HepG2 (cell line): Measurements from ENCODE around the gene FOXD4L6.
"Not testable (repeated sequence)": the region's sequence is repeated elsewhere in the genome, so short reads cannot be mapped to it uniquely, and the experiment has no call there.

ENCODE experiments used
- ATF3 ChIP-seq: sonication (generic); formaldehyde crosslinking; IDR thresholded peaks from 2 replicates; pipeline ENCODE4 v1.4.0; 2020; ENCODE audit warnings: missing genetic modification reagents
- CEBPB ChIP-seq: IDR thresholded peaks from 2 replicates; pipeline ENCODE4 v1.6.1; 2011; ENCODE audit warnings: low read depth, low read length, improper control_type of control experiment, borderline replicate concordance
- CTCF ChIP-seq: sonication (generic); formaldehyde crosslinking; IDR thresholded peaks from 2 replicates; pipeline ENCODE4 v1.5.0; 2020; ENCODE audit warnings: mild to moderate bottlenecking, missing genetic modification reagents, moderate library complexity
- FOXM1 ChIP-seq: sonication (generic); formaldehyde crosslinking; IDR thresholded peaks from 2 replicates; pipeline ENCODE4 v1.5.0; 2020; ENCODE audit warnings: missing genetic modification reagents
- MZF1 ChIP-seq: sonication (generic); formaldehyde crosslinking; IDR thresholded peaks from 2 replicates; pipeline ENCODE4 v1.8.1; 2023; ENCODE audit warnings: mild to moderate bottlenecking, missing genetic modification reagents, borderline replicate concordance
- PBX2 ChIP-seq: IDR thresholded peaks from 2 replicates; pipeline ENCODE4 v1.6.1; 2016; ENCODE audit warnings: control low read depth
- PRDM4 ChIP-seq: sonication (generic); formaldehyde crosslinking; IDR thresholded peaks from 2 replicates; pipeline ENCODE4 v1.9.0; 2021; ENCODE audit warnings: missing genetic modification reagents, borderline replicate concordance
- RBFOX2 ChIP-seq: fragments of 200-400 bp; formaldehyde crosslinking; IDR thresholded peaks from 2 replicates; pipeline ENCODE4 v1.6.1; 2017; ENCODE audit warnings: low read depth, mild to moderate bottlenecking, low read length
- TBL1XR1 ChIP-seq: fragments of 150-350 bp; IDR thresholded peaks from 2 replicates; pipeline ENCODE4 v1.6.1; 2014; ENCODE audit warnings: borderline replicate concordance, low read length; ENCODE audit not compliant: partially characterized antibody
- TP53 ChIP-seq: sonication (generic); formaldehyde crosslinking; conservative IDR thresholded peaks from 2 replicates; pipeline ENCODE4 v1.4.0; 2020; ENCODE audit warnings: missing genetic modification reagents
- ZNF549 ChIP-seq: sonication (generic); formaldehyde crosslinking; IDR thresholded peaks from 2 replicates; pipeline ENCODE4 v1.5.0; 2020; ENCODE audit warnings: missing genetic modification reagents
- ZNF766 ChIP-seq: sonication (generic); formaldehyde crosslinking; IDR thresholded peaks from 2 replicates; pipeline ENCODE4 v1.5.0; 2020; ENCODE audit warnings: missing genetic modification reagents, borderline replicate concordance
- TF ChIP-seq, protein P1 (sequence below): sonication (generic); formaldehyde crosslinking; IDR thresholded peaks from 2 replicates; pipeline ENCODE4 v1.4.0; 2020; ENCODE audit warnings: low read depth, mild to moderate bottlenecking, missing genetic modification reagents
- TF ChIP-seq, protein P2 (sequence below): sonication (generic); formaldehyde crosslinking; IDR thresholded peaks from 2 replicates; pipeline ENCODE4 v1.4.0; 2020; ENCODE audit warnings: missing genetic modification reagents, mild to moderate bottlenecking, borderline replicate concordance

DNA sequence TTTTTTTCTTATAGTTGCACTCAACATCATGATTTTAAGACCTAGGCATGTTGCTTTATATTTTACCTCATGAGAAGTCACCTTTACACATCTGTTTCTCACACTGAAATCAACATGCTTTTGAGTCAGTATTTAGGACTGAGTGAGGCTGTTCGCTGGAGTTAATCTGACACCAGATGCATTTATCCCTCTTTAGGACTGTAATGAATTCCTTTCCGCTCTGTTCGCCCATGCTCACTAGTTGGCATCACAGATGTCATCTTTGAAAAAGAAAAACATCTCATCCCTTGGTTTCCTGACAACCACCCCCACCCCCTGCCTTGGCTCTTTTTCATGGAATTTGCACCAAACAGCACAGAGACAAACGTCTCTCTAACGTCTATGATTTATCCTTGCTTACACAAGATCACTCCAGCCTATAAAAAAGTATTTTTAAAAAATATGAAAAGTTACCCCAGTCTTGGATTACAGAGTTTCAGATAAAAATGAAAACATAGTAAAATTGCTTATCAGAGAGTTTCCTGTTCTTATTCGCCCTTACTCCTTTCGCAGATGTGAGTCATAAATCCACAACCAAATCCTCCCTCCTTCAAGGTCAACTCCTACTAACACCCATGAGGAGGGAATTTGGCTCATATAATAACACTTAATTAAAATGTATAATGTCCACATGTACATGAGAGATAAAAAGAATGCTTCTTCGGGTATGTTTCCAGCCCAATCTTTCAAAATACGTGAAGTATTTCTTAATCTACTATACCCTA is 34.3 kb downstream of the FOXD4L6 start:
- TF ChIP-seq, protein P1, sequence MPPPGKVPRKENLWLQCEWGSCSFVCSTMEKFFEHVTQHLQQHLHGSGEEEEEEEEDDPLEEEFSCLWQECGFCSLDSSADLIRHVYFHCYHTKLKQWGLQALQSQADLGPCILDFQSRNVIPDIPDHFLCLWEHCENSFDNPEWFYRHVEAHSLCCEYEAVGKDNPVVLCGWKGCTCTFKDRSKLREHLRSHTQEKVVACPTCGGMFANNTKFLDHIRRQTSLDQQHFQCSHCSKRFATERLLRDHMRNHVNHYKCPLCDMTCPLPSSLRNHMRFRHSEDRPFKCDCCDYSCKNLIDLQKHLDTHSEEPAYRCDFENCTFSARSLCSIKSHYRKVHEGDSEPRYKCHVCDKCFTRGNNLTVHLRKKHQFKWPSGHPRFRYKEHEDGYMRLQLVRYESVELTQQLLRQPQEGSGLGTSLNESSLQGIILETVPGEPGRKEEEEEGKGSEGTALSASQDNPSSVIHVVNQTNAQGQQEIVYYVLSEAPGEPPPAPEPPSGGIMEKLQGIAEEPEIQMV (CRISPR knock-in tag), result not testable (repeated sequence)
- not testable (repeated sequence) for TF ChIP-seq FOXM1 (CRISPR knock-in tag); CTCF (CRISPR knock-in tag); PRDM4; TP53; ZNF766; PBX2 (CRISPR knock-in tag); TBL1XR1; ZNF549 (CRISPR knock-in tag); ATF3 (CRISPR knock-in tag); MZF1; RBFOX2; CEBPB
- TF ChIP-seq, protein P2, sequence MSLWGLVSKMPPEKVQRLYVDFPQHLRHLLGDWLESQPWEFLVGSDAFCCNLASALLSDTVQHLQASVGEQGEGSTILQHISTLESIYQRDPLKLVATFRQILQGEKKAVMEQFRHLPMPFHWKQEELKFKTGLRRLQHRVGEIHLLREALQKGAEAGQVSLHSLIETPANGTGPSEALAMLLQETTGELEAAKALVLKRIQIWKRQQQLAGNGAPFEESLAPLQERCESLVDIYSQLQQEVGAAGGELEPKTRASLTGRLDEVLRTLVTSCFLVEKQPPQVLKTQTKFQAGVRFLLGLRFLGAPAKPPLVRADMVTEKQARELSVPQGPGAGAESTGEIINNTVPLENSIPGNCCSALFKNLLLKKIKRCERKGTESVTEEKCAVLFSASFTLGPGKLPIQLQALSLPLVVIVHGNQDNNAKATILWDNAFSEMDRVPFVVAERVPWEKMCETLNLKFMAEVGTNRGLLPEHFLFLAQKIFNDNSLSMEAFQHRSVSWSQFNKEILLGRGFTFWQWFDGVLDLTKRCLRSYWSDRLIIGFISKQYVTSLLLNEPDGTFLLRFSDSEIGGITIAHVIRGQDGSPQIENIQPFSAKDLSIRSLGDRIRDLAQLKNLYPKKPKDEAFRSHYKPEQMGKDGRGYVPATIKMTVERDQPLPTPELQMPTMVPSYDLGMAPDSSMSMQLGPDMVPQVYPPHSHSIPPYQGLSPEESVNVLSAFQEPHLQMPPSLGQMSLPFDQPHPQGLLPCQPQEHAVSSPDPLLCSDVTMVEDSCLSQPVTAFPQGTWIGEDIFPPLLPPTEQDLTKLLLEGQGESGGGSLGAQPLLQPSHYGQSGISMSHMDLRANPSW (CRISPR knock-in tag), result not testable (repeated sequence)
